NCI-H526 treated with DMSO at 0.1 percent for 48 hours (cell line): Measurements from ENCODE around the gene MYO1B.

ENCODE experiments used
- DNase-seq: peaks from one replicate; lab custom pipeline; 2025; lab: John Stamatoyannopoulos, UW

MYO1B gene

GRCh38 chr2:191322828-191323506, 77.8 kb downstream of the MYO1B start:
- DNase-seq, result no peak

GRCh38 chr2:191325651-191326365, 80.6 kb downstream of the MYO1B start:
- DNase-seq, result no peak

GRCh38 chr2:191327484-191327883, 82.3 kb downstream of the MYO1B start:
- no peak for DNase-seq

- DNase-seq, result no peak
These were observed 83.1 kb downstream of the MYO1B start for GRCh38 chr2:191328150-191328809.

- DNase-seq, result no peak
These were observed 84.6 kb downstream of the MYO1B start for GRCh38 chr2:191329841-191330240.

GRCh38 chr2:191333911-191334357, 88.7 kb downstream of the MYO1B start:
- DNase-seq, result no peak

- no peak for DNase-seq
These were observed 90.8 kb downstream of the MYO1B start for GRCh38 chr2:191335875-191336464.

GRCh38 chr2:191341436-191341835, 96.2 kb downstream of the MYO1B start:
- no peak for DNase-seq

GRCh38 chr2:191343796-191344338, 98.7 kb downstream of the MYO1B start:
- no peak for DNase-seq

GRCh38 chr2:191345788-191346187, 100.6 kb downstream of the MYO1B start:
- no peak for DNase-seq

- DNase-seq, result no peak
These were observed 102.0 kb downstream of the MYO1B start for GRCh38 chr2:191347154-191347553.

- no peak for DNase-seq
These were observed 102.7 kb downstream of the MYO1B start for GRCh38 chr2:191347881-191348280.

GRCh38 chr2:191349990-191350389, 104.8 kb downstream of the MYO1B start:
- DNase-seq, result no peak

GRCh38 chr2:191350826-191351225, 105.6 kb downstream of the MYO1B start:
- DNase-seq, result no peak

GRCh38 chr2:191351298-191351697, 106.1 kb downstream of the MYO1B start:
- DNase-seq, result no peak

- no peak for DNase-seq
These were observed 106.7 kb downstream of the MYO1B start for GRCh38 chr2:191351921-191352320.

GRCh38 chr2:191352536-191352935, 107.3 kb downstream of the MYO1B start:
- no peak for DNase-seq

GRCh38 chr2:191355170-191355758, 110.1 kb downstream of the MYO1B start:
- DNase-seq, result no peak

- no peak for DNase-seq
These were observed 112.5 kb downstream of the MYO1B start for GRCh38 chr2:191357678-191358077.

- peak; percentile 60 for DNase-seq
These were observed 113.3 kb downstream of the MYO1B start for GRCh38 chr2:191358325-191359025.

GRCh38 chr2:191359133-191359532, 113.9 kb downstream of the MYO1B start:
- no peak for DNase-seq
